Stomach smooth muscle (tissue), 2 donors: ENCODE results near the gene LCT.

Source experiments
- H3K27ac ChIP-seq: one replicate; pipeline ENCODE4 v1.7.0; 2013; ENCODE audit warnings: mild to moderate bottlenecking, low read length, inconsistent platforms
- H3K27me3 ChIP-seq, 2 donors: one replicate each; pipeline ENCODE4 v1.7.0; 2013; ENCODE audit warnings: low read length in 2 of 2; ENCODE audit not compliant: insufficient read depth in 2 of 2, control insufficient read depth in 1 of 2
- H3K36me3 ChIP-seq, 2 donors: one replicate each; pipeline ENCODE4 v1.7.0; 2013; ENCODE audit warnings: low read length in 2 of 2; ENCODE audit not compliant: control insufficient read depth in 2 of 2, insufficient read depth in 2 of 2
- H3K4me1 ChIP-seq: one replicate; pipeline ENCODE4 v1.7.0; 2013; ENCODE audit warnings: low read length; ENCODE audit not compliant: control insufficient read depth, insufficient read depth
- H3K4me3 ChIP-seq, 2 donors: one replicate each; pipeline ENCODE4 v1.7.0; 2013; ENCODE audit warnings: low read length in 2 of 2
- H3K9ac ChIP-seq, 2 donors: one replicate each; pipeline ENCODE4 v1.7.0; 2013; ENCODE audit warnings: low read length in 2 of 2, mild to moderate bottlenecking in 1 of 2
- H3K9me3 ChIP-seq, 2 donors: one replicate each; pipeline ENCODE4 v1.7.0; 2013; ENCODE audit warnings: low read length in 2 of 2; ENCODE audit not compliant: control insufficient read depth in 2 of 2
- donor health status: healthy.
- donor health status: Pancreatic carcinoma.

The LCT gene

GRCh38 chr2:135853401-135853800 lies 16.4 kb upstream of the LCT start:
- Histone ChIP-seq H3K36me3 (peaks cover 4 to 11% of the 10 kb centered on the region in 2 donors), H3K9me3 (no peaks in the 10 kb centered on the region), H3K4me1 (no peaks in the 10 kb centered on the region), H3K4me3 (no peak overlapping the region), H3K27ac (no peak overlapping the region), H3K27me3 (no peaks in the 10 kb centered on the region), H3K9ac (no peak overlapping the region)

GRCh38 chr2:135851858-135852257 lies 14.9 kb upstream of the LCT start:
- Histone ChIP-seq H3K27ac (no peak overlapping the region), H3K4me3 (no peak overlapping the region), H3K9ac (no peak overlapping the region), H3K4me1 (no peaks in the 10 kb centered on the region), H3K9me3 (no peaks in the 10 kb centered on the region), H3K36me3 (peaks cover 4 to 7% of the 10 kb centered on the region in 2 donors), H3K27me3 (no peaks in the 10 kb centered on the region)

GRCh38 chr2:135850892-135851668 lies 14.1 kb upstream of the LCT start:
- Histone ChIP-seq H3K4me3 (no peak overlapping the region), H3K4me1 (no peaks in the 10 kb centered on the region), H3K27ac (no peak overlapping the region), H3K9me3 (no peaks in the 10 kb centered on the region), H3K9ac (no peak overlapping the region), H3K36me3 (peaks cover 5 to 8% of the 10 kb centered on the region in 2 donors), H3K27me3 (no peaks in the 10 kb centered on the region)

- H3K9me3 ChIP-seq, result no peaks in the 10 kb centered on the region
- H3K9ac ChIP-seq, result no peak overlapping the region
- H3K4me1 ChIP-seq, result no peaks in the 10 kb centered on the region
- H3K4me3 ChIP-seq, result no peak overlapping the region
- H3K27me3 ChIP-seq, result no peaks in the 10 kb centered on the region
- H3K36me3 ChIP-seq, result peaks cover 11 to 13% of the 10 kb centered on the region in 2 donors
- H3K27ac ChIP-seq, result no peak overlapping the region
Observed at GRCh38 chr2:135849087-135849486, 12.1 kb upstream of the LCT start.

- no peaks in the 10 kb centered on the region for H3K27me3 ChIP-seq
- no peak overlapping the region for H3K9ac ChIP-seq
- H3K36me3 ChIP-seq, result peaks cover 15 to 18% of the 10 kb centered on the region in 2 donors
- no peaks in the 10 kb centered on the region for H3K4me1 ChIP-seq
- no peaks in the 10 kb centered on the region for H3K9me3 ChIP-seq
- no peak overlapping the region for H3K27ac ChIP-seq
- no peak overlapping the region for H3K4me3 ChIP-seq
Observed at GRCh38 chr2:135845997-135846396, 9.0 kb upstream of the LCT start.

GRCh38 chr2:135845257-135845656 lies 8.3 kb upstream of the LCT start:
- Histone ChIP-seq H3K9ac (no peak overlapping the region), H3K36me3 (peaks cover 12 to 18% of the 10 kb centered on the region in 2 donors), H3K27me3 (no peaks in the 10 kb centered on the region), H3K9me3 (no peaks in the 10 kb centered on the region), H3K4me3 (no peak overlapping the region), H3K4me1 (no peaks in the 10 kb centered on the region), H3K27ac (no peak overlapping the region)

GRCh38 chr2:135844301-135844895 lies 7.4 kb upstream of the LCT start:
- Histone ChIP-seq H3K36me3 (peaks cover 12 to 18% of the 10 kb centered on the region in 2 donors), H3K9me3 (no peaks in the 10 kb centered on the region), H3K4me1 (no peaks in the 10 kb centered on the region), H3K9ac (no peak overlapping the region), H3K27me3 (no peaks in the 10 kb centered on the region), H3K4me3 (no peak overlapping the region), H3K27ac (no peak overlapping the region)

- Histone ChIP-seq H3K27me3 (no peaks in the 10 kb centered on the region), H3K9me3 (no peaks in the 10 kb centered on the region), H3K36me3 (peaks cover 12 to 14% of the 10 kb centered on the region in 2 donors), H3K9ac (no peak overlapping the region), H3K27ac (no peak overlapping the region), H3K4me1 (no peaks in the 10 kb centered on the region), H3K4me3 (no peak overlapping the region)
Observed at GRCh38 chr2:135843671-135844070, 6.7 kb upstream of the LCT start.

- H3K4me1 ChIP-seq, result no peaks in the 10 kb centered on the region
- no peaks in the 10 kb centered on the region for H3K9me3 ChIP-seq
- no peak overlapping the region for H3K4me3 ChIP-seq
- H3K27ac ChIP-seq, result no peak overlapping the region
- H3K9ac ChIP-seq, result no peak overlapping the region
- H3K27me3 ChIP-seq, result no peaks in the 10 kb centered on the region
- peaks cover 9 to 11% of the 10 kb centered on the region in 2 donors for H3K36me3 ChIP-seq
Observed at GRCh38 chr2:135840601-135841000, 3.6 kb upstream of the LCT start.

GRCh38 chr2:135839713-135840112 lies 2.7 kb upstream of the LCT start:
- Histone ChIP-seq H3K4me3 (no peak overlapping the region), H3K9me3 (no peaks in the 10 kb centered on the region), H3K9ac (no peak overlapping the region), H3K27me3 (no peaks in the 10 kb centered on the region), H3K27ac (no peak overlapping the region), H3K4me1 (no peaks in the 10 kb centered on the region), H3K36me3 (peaks cover 5 to 6% of the 10 kb centered on the region in 2 donors)

- no peak overlapping the region for H3K27ac ChIP-seq
- no peak overlapping the region for H3K4me3 ChIP-seq
- no peaks in the 10 kb centered on the region for H3K9me3 ChIP-seq
- H3K36me3 ChIP-seq, result peaks cover 3 to 5% of the 10 kb centered on the region in 2 donors
- no peaks in the 10 kb centered on the region for H3K27me3 ChIP-seq
- H3K4me1 ChIP-seq, result no peaks in the 10 kb centered on the region
- H3K9ac ChIP-seq, result no peak overlapping the region
Observed at GRCh38 chr2:135838502-135838901, 1.5 kb upstream of the LCT start.
